ENCODE results near the gene CLEC16A.

CLEC16A gene

DNA sequence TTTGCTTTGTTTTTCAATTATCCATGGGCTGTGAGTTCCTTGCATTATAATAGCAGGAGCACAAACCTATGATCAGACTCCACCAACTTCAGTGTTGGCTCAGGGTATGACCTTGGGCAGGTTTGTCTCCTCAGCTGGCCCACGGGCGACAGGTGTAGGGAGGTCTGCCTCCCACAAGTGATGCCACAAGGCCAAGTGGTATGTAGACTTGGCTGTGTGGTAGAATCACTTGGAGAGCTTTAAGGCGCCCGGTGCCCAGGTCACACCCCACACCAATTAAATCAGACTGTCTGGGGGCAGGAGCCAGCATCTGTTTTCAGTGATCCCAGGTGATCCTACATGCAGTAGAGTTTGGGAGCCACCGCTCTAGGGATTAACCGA lies 153.4 kb downstream of the CLEC16A start:
- TF ChIP-seq, protein P1, sequence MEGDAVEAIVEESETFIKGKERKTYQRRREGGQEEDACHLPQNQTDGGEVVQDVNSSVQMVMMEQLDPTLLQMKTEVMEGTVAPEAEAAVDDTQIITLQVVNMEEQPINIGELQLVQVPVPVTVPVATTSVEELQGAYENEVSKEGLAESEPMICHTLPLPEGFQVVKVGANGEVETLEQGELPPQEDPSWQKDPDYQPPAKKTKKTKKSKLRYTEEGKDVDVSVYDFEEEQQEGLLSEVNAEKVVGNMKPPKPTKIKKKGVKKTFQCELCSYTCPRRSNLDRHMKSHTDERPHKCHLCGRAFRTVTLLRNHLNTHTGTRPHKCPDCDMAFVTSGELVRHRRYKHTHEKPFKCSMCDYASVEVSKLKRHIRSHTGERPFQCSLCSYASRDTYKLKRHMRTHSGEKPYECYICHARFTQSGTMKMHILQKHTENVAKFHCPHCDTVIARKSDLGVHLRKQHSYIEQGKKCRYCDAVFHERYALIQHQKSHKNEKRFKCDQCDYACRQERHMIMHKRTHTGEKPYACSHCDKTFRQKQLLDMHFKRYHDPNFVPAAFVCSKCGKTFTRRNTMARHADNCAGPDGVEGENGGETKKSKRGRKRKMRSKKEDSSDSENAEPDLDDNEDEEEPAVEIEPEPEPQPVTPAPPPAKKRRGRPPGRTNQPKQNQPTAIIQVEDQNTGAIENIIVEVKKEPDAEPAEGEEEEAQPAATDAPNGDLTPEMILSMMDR (IDR thresholded peaks at IDR 0.05; ENCODE audit: low read depth, low read length, missing control alignments), result no peak

DNA sequence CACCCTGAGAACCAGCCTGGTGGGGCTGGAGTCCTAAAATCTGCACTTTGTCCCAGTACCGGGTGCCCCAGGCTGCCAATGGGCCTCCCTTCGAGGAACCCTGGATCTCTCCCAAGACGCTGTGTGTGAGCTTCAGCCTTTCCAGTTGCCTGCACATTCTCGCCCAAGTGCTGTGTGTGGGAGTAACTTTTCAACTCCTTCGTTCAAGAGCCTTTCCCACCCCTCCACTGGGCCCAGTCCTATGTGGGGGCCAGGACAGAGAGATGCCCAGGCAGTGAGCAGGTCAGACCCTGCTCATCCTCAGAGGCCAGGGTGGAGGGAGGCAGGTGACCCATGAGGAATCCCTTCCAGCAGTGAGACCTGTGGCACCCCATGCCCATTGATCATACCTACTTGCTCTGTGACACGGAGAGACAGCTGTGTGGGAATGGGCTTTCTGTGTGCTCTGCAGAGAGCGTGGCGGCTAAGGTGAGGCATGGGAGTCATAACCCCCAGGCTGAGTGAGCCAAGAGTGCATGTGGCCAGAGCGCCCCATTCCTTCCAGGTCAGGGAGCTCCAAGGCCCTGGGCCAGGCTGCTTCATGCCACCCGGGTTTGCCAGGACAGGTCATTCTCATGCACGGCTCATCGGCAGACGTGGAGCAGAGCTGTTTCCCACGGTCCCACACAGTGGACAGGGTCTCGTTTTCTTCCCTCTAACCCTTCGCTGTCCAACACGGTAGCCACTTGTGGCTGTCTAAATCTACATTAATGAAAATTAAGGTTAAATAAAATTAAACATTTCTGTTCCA lies 154.4 kb downstream of the CLEC16A start:
- TF ChIP-seq, protein P1 (IDR thresholded peaks at IDR 0.05; ENCODE audit: low read depth, low read length, missing control alignments), result no peak
- no peak overlapping the region for H3K4me3 ChIP-seq (ENCODE audit: low read depth, low read length)
- no peak for DNase-seq (ENCODE audit: low read depth)

More for the DNA sequence above, 153.4 kb downstream of the CLEC16A start:
- no peak overlapping the region for H3K4me3 ChIP-seq (ENCODE audit: low read depth, low read length)
- DNase-seq (ENCODE audit: low read depth), result no peak

DNA sequence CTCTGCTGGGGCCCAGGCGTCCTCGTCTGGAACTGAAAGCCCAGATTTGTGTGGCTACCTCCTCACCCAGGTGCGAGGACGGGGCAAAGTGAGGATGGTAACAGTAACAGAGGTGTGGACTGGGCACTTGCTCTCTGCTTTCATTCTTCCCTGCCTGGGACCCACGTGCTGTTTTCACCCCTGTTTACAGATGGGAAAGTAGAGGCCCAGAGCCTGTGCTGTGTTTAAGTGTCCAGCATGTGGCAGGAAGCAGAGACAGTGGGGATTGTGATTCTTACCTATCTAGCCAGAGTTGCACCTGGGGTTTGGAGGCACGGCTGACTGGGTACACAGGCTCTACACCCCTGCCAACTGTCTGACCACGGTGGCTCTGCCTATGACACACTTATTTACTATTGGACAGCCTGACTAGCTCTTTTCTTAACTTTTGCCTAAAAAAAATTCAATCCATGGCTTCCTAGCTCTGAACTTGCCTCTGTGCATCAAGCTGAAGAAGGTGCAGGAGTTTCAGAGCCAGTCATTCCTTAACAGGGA lies 155.4 kb downstream of the CLEC16A start:
- no peak for DNase-seq (ENCODE audit: low read depth)
- H3K4me3 ChIP-seq (ENCODE audit: low read depth, low read length), result no peak overlapping the region
- TF ChIP-seq, protein P1 (IDR thresholded peaks at IDR 0.05; ENCODE audit: low read depth, low read length, missing control alignments), result no peak

DNA sequence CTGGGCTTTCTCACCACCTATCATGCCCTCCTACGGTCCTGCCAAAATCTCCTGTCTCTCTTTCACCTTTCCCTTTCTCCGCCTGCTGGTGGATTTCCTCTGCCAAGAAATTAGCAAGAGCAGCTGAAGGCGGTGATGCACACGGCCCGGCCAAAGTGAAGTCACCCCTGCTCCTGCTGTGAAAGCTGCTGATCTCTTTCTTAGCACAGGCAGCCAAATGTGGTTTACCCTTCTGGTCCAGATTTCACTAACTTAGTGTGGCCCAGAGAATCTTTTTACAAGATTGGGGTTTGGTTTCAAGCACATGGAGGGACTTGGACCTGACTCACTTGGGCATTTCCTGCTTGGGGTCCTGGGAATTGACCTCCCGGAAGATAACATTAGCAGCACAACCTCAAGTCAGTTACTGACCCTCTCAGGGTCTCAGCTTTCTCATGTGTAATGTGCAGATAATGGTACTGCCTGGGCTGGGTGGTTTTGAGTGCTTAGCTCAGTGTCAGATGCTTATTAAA lies 155.9 kb downstream of the CLEC16A start:
- TF ChIP-seq, protein P1 (IDR thresholded peaks at IDR 0.05; ENCODE audit: low read depth, low read length, missing control alignments), result no peak
- no peak overlapping the region for H3K4me3 ChIP-seq (ENCODE audit: low read depth, low read length)
- no peak for DNase-seq (ENCODE audit: low read depth)

DNA sequence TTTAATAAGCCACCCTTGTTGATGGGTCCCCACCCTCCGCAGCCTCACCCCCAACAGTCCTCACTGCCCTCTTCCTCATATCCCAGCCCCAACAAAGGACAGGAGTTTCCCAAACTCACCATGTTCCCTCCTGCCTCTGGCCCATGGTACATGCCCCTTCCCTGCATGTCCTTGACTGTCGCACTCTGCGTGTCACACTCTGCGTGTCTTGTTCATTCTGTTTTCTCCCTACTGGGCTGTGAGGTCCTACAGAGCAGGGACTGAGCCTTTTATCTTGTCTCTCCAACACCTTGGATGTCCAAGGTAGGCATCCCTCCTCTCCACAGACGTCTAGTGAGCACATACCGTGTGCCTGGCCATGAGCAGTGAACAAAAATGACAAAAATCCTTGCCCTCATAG lies 156.9 kb downstream of the CLEC16A start:
- no peak for DNase-seq (ENCODE audit: low read depth)
- TF ChIP-seq, protein P1 (IDR thresholded peaks at IDR 0.05; ENCODE audit: low read depth, low read length, missing control alignments), result no peak
- no peak overlapping the region for H3K4me3 ChIP-seq (ENCODE audit: low read depth, low read length)

DNA sequence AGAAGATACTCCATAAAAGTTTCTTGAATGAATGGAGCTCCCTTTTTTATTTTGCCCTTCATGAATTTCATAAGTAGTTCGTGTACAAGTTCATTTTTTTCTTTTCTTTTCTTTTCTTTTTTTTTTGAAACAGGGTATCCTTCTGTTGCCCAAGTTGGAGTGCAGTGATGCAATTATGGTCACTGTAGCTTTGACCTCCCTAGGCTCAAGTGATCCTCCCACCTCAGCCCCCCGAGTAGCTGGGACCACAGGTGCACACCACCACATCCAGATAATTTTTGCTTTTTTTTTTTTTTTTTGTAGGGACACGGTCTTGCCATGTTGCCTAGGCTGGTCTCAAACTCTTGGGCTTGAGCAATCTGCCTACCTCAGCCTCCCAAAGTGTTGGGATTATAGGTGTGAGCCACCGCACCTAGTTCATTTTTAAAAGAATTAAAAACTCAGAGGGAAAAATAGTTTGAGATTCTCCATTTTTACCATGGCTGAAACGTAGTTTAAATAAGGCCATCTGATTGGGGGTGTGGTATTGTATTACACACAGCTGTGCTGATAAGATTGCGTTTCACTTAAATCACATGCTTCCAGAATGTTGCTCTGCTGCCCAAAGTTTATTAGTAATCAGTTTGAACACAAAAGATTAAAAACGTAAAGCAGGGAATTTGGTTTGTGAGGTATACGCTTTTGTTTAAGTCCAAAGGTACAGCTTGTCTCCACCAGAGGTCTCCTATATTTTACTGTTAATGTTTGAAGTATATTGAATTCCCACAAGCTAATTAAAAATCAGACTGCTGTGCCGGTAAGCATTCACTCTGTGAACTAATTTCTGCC lies 157.5 kb downstream of the CLEC16A start:
- TF ChIP-seq, protein P1 (IDR thresholded peaks at IDR 0.05; ENCODE audit: low read depth, low read length, missing control alignments), result no peak
- no peak overlapping the region for H3K4me3 ChIP-seq (ENCODE audit: low read depth, low read length)
- DNase-seq (ENCODE audit: low read depth), result no peak
